Astrocyte of the cerebellum (primary cell): ENCODE results near the gene EP400.
"Not testable (repeated sequence)": the region's sequence is repeated elsewhere in the genome, so short reads cannot be mapped to it uniquely, and the experiment has no call there.

Experiments
- DNase-seq: peaks from one replicate; pipeline ENCODE4 v3.0.0-alpha.2; 2011; ENCODE audit warnings: low read depth
- H3K4me3 ChIP-seq: 2 replicates; pipeline ENCODE4 v1.5.1; 2011; ENCODE audit warnings: mild to moderate bottlenecking, low read depth, low read length, moderate library complexity
- in situ Hi-C: cut with HindIII; loops from 2 replicates; pipeline ENCODE4 v1.10.0; 2017; ENCODE audit warnings: low sequenced_read_pairs
- TF ChIP-seq, protein P1 (sequence below): IDR thresholded peaks from 2 replicates; pipeline ENCODE4 v1.5.1; 2012; ENCODE audit warnings: low read length, low read depth, moderate library complexity, mild to moderate bottlenecking; ENCODE audit errors: missing control alignments

The EP400 gene

DNA sequence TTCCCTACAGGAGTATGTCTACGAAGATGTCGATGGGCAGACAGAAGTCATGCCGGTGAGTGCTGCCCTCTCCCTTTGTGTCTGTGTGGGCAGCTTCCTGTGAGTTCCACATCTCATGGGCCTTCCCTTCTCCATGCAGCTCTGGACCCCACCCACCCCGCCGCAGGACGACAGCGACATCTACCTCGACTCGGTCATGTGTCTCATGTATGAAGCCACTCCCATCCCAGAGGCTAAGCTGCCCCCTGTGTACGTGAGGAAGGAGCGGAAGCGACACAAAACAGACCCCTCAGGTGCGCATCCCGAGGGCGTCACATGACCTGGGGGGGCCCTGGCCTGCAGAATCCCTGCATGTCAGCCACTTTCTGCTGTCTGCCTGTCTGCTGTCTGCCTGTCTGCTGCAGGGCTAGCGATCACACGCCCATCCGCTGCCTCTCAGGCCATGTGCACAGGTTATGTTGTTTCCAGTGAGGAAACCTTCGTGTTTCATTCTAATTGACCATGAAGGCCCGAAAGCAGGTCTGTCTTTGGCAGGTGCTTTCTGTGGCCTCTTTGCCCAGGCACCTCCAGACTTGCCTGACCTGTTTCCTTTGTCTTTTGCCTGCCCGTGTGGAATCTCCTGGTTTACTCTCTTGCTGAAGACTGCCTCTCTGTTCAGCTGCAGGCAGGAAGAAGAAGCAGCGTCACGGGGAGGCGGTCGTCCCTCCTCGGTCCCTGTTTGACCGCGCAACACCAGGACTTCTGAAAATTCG, 95.1 kb downstream of the EP400 start:
- in situ Hi-C loops, result no loop called here
- TF ChIP-seq, protein P1, sequence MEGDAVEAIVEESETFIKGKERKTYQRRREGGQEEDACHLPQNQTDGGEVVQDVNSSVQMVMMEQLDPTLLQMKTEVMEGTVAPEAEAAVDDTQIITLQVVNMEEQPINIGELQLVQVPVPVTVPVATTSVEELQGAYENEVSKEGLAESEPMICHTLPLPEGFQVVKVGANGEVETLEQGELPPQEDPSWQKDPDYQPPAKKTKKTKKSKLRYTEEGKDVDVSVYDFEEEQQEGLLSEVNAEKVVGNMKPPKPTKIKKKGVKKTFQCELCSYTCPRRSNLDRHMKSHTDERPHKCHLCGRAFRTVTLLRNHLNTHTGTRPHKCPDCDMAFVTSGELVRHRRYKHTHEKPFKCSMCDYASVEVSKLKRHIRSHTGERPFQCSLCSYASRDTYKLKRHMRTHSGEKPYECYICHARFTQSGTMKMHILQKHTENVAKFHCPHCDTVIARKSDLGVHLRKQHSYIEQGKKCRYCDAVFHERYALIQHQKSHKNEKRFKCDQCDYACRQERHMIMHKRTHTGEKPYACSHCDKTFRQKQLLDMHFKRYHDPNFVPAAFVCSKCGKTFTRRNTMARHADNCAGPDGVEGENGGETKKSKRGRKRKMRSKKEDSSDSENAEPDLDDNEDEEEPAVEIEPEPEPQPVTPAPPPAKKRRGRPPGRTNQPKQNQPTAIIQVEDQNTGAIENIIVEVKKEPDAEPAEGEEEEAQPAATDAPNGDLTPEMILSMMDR, result no peak
- H3K4me3 ChIP-seq, result no peak overlapping the region
- DNase-seq, result no peak

DNA sequence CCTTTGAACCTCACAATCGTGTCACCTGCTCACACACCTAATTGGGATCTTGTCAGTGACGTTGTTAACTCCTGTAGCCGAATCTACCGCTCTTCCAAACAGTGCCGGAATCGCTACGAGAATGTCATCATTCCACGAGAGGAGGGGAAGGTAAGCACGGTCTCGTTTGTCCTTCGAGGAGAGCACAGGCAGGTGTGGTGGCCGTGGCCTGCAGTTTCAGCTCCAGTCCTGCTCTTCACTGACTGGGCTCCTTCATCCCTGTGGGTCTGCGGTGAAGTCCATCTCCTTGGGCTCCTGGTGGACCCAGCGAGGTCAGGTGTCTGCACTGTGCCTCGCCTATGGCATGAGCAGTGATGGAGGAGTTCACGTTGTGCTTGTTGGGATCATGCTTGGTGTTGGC, 96.0 kb downstream of the EP400 start:
- no peak for DNase-seq
- H3K4me3 ChIP-seq, result no peak overlapping the region
- in situ Hi-C loops, result no loop called here
- TF ChIP-seq, protein P1, result no peak

DNA sequence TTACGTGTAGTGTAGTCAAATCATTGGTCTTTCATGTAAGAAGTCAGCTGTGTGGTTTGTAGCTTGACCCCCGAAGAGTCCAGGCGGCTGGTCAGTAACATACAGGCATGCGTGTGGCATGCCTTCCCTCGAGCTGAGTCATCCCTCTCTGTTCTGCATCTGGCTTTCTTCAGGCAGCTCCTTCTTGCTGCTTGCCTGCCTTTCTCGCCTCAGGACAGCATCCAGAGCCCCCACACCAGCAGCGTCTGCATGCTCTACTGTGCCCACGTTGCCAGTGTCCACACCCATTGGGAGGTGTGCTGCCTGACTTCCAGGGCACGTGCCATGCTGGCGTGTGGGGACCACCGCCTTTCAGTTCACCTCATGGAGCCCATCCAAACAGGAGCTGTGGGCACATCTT, 96.8 kb downstream of the EP400 start:
- DNase-seq, result peak; percentile 67
- H3K4me3 ChIP-seq, result no peak overlapping the region
- in situ Hi-C loops, result no loop called here
- TF ChIP-seq, protein P1, result no peak

DNA sequence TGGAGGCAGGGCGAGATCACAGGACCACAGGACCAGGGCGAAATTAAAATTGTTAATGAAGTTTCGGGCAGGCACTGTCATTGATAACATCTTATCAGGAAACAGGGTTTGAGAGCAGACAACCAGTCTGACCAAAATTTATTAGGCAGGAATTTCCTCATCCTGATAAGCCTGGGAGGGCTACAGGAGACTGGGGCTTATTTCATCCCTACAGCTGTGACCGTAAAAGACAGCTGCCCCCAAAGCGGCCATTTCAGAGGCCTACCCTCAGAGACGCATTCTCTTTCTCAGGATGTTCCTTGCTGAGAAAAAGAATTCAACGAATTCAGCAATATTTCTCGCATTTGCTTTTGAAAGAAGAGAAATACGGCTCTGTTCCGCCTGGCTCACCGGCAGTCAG, 97.9 kb downstream of the EP400 start:
- in situ Hi-C loops, DNase-seq: not testable (repeated sequence)

DNA sequence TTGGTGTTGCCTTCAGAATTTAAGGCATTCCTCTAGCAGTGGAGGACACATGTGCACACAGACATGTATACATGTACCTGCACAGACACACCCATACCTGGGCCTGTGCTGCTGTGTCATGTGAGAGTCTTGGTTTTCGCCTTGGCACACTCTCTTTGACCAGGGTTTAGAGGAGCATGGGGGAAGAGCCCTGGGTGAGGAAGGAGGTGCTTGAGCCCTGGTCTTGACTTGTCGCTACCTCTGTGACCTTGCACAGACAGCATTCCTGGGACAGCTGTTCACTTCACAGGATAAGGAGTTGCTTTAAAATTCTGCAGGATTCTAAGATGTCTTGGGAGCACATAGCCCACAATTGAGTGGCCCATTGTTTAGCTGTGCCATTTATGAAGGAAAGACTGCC, 99.7 kb downstream of the EP400 start:
- TF ChIP-seq, protein P1, result no peak
- DNase-seq, result no peak
- in situ Hi-C loops, result no loop called here

More for the DNA sequence above, 97.9 kb downstream of the EP400 start:
- not testable (repeated sequence) for H3K4me3 ChIP-seq

DNA sequence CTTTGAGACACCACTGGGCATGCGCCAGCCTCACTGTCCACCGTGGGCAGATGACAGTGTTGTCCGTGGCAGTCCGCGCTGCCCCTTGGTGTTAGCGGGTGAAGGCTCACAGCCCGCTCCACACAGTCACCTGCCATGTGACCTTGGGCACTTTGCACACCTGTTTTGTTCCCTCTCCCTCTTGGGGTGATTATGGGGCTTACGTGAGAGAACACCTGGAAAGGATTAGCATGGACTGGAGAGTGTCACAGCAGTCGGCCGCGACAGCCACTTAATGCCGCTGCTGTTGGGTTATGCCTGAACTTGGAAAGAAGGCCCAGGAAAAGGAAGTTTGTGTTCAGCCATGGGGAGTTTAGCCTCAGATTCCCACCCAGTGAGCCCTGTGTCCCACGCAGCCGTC, 100.1 kb downstream of the EP400 start:
- in situ Hi-C loops, result no loop called here
- H3K4me3 ChIP-seq, result no peak overlapping the region
- TF ChIP-seq, protein P1, result no peak
- DNase-seq, result no peak

More for the DNA sequence above, 99.7 kb downstream of the EP400 start:
- no peak overlapping the region for H3K4me3 ChIP-seq

DNA sequence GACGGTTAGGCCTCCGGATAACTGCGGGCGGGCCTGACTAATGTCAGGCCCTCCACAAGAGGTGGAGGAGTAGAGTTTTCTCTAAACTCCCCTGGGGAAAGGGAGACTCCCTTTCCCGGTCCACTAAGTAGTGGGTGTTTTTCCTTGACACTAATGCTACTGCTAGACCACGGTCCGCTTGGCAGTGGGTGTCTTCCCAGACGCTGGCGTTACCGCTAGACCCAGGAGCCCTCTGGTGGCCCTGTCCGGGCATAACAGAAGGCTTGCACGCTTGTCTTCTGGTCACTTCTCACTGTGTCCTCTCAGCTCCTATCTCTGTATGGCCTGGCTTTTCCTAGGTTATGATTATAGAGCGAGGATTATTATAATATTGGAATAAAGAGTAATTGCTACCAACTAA, 102.0 kb downstream of the EP400 start:
- in situ Hi-C loops, DNase-seq, H3K4me3 ChIP-seq: not testable (repeated sequence)
- TF ChIP-seq, protein P1, result peak; percentile 39
